ENCODE results near the gene APLP2. TPM values are rescaled to one million over a fixed set of nuclear protein-coding genes. Genes with fewer than 3 reads are reported as not detected.
"Not testable (repeated sequence)": the region's sequence is repeated elsewhere in the genome, so short reads cannot be mapped to it uniquely, and the experiment has no call there.

The APLP2 gene
- polyA plus RNA-seq, 1 donor, result 122 TPM

DNA sequence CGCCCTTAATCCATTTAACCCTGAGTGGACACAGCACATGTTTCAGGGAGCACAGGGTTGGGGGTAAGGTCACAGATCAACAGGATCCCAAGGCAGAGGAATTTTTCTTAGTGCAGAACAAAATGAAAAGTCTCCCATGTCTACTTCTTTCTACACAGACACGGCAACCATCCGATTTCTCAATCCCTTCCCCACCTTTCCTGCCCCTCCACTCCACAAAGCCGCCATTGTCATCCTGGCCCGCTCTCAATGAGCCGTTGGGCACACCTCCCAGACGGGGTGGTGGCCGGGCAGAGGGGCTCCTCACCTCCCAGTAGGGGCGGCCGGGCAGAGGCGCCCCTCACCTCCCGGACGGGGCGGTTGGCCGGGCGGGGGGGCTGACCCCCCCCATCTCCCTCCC, 20.8 kb downstream of the APLP2 start:
- not testable (repeated sequence) for DNase-seq (ENCODE audit: low read depth)

DNA sequence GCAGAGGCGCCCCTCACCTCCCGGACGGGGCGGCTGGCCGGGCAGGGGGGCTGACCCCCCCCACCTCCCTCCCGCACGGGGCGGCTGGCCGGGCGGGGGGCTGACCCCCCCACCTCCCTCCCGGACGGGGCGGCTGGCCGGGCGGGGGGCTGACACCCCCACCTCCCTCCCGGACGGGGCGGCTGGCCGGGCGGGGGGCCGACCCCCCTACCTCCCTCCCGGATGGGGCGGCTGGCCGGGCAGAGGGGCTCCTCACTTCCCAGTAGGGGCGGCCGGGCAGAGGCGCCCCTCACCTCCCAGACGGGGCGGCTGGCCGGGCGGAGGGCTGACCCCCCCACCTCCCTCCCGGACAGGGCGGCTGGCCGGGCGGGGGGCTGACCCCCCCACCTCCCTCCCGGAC, 21.5 kb downstream of the APLP2 start:
- not testable (repeated sequence) for DNase-seq (ENCODE audit: low read depth)

DNA sequence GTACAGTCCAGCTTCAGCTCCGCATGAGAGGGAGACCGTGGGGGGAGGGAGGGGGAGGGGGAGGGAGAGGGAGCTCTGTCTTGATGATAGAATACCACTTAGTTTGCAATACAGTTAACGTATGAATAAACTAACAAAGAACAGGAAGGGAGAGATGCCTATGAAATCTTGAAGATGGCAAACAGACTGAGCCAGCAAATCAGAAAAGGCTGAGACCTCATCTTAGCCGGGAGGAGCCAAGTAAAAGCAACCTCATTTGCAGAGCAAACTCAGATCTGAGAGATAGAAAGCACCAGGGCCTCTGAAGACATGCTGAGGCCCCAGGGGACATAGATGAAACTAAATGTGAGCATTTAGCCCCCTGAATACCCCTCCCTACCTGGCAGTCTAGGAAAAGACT, 23.0 kb downstream of the APLP2 start:
- DNase-seq (ENCODE audit: low read depth), result no peak

DNA sequence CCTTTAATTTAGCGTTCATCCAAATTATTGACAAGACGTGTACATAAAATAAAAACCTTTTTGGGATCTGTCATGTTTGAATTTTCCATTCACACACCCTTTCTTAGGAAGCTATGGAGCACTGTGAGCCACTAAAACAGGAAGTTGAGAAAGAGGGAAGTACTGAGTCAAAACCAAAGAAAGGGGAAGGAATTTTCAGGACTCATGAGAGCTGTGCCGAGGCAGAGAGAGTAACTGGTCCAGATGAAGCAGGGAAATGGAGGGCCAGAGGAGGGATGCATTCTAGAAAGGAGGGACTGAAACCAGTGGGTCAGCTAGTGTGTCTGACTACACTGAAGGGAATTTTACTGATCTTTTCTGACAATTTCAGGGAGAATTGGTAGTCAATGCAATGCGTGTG, 24.9 kb downstream of the APLP2 start:
- no peak for DNase-seq (ENCODE audit: low read depth)

DNA sequence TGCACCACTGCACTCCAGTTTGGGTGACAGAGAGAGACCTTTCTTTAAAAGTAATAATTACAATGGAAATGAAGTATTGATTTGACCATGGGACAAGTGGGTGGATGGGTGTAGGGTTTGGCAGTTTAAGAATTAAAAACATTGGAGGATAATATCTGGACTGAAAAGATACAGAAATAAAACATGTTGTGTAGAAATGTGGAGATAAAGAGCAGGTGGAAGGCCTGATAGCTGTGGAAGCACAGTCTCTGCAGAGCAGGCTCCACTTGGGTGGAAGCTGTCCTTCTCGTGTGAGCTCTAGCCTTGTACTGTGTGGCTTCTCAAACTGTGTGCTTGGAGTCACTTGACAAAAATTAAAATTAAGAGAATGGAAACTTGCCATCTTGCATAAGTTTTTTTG, 25.6 kb downstream of the APLP2 start:
- no peak for DNase-seq (ENCODE audit: low read depth)

DNA sequence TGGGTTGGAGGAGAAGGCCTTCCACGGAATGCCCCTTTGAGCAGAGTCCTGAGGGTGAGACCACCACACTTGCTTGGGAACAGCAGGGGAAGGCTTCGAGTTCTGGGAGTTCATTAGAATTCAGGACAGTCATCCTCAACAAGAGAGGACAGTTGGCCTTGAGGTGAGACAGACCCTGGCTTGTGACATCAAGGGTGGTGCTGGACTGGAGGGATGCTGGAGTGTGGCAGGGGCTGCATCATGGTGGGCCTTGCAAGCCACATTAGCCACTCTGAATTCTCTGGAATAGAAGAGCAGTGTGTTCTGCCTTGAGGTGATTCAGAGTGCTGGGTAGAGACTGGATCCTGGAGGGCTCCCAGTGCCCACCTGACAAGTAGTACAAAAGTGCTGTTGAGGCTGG, 26.3 kb downstream of the APLP2 start:
- no peak for DNase-seq (ENCODE audit: low read depth)

DNA sequence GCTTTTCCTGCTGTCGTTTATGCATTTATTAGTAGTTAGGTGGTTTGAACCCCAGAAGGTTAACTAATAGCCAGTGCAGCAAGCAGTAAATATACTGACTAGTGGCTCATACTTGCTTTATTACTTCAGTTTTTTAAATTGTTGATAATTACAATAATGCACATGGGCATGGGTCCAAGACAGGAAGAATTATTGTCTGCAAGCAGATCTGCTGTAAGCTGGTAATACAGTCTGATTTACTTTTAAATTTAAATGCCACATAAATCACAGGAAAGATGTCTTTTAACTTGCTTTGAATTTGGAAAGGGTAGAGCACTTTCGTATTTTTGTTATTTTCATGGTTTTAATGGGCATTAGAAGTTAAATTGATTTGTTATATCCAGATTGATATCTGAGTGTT, 27.1 kb downstream of the APLP2 start:
- DNase-seq (ENCODE audit: low read depth), result no peak

DNA sequence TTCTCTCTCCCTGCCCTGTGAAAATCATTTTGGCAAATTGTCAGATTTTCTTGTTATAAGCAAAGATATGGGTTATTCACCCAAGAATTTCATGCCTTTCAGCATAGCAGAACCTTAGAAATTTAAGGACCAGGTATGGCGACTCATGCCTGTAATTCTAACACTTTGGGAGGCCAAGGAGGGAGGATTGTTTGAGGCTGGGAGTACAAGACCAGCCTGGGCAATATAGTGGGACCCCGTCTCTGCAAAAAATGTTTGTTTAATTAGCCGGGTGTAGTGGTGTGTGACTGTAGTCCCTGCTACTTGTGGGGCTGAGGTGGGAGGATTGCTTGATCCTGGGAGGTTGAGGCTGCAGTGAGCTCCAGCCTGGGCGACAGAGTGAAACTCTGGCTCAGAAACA, 27.6 kb downstream of the APLP2 start:
- no peak for DNase-seq (ENCODE audit: low read depth)

DNA sequence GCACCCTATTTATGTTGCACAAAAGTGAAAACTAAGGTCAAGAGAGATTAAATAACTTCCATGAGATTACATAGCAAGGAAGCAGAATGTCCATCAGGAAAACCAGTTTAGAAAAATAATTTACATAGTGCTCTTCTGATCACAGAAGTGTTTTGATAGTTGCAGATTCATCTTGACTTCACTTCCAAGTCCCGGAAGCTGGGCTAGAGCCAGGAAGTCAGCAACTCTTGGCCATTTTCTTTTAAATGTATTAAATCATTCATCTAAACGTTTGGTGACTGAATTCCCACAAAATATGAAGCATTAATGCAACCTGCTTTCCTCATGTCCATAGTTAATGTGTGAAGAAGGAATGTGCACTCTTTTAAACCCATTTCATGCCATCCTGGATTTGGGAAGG, 29.7 kb downstream of the APLP2 start:
- DNase-seq (ENCODE audit: low read depth), result no peak

DNA sequence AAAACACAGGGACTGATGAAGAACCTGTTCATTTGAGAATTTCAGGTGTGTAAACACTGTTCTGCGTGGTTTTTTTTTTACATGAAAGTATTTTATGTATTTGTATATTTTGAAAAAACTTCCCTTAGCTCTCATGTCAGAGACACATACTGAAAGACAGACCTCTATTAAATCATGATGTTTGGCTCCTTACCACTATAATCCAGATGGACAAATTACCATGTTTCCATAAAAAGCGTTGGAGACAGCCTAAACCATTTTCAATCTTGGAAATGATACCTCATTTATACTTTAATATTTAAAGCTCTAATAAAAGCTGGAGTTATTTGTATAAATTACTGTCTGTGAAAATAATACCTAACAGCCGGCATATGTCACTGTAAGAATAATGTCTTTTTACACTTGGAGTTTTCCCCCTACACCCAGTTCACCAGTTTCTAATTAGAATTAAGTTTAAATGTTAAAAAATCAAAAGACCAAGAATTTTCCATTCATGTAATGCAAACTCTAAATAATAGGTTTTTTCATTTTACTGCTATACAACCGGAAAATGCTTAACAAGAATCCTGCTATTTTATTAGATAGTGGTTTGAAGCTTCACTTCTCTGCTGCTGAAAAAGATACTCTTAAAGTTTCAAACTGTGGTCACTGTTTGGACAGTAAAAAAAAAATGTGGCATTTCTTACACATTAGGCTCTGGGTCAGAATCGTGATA, 30.8 kb downstream of the APLP2 start:
- DNase-seq (ENCODE audit: low read depth), result peak; percentile 24

DNA sequence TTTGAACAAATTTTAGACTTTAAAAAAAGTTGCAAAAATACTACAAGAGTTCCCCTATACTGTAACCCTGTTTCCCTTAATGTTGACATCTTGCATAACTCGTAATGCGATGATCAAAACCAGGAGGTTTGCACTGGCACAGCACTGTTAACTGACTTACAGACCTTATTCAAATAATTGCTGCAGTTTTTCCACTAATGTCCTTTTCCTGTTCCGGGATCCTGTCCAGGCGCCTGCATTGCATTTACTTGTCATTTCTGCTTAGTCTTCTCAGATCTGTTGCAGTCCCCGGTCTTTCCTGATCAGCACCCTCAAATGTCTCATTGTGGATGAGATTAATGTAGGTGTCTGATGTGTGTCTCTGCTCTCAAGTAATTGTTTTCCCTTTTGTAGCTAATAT, 32.0 kb downstream of the APLP2 start:
- no peak for DNase-seq (ENCODE audit: low read depth)

DNA sequence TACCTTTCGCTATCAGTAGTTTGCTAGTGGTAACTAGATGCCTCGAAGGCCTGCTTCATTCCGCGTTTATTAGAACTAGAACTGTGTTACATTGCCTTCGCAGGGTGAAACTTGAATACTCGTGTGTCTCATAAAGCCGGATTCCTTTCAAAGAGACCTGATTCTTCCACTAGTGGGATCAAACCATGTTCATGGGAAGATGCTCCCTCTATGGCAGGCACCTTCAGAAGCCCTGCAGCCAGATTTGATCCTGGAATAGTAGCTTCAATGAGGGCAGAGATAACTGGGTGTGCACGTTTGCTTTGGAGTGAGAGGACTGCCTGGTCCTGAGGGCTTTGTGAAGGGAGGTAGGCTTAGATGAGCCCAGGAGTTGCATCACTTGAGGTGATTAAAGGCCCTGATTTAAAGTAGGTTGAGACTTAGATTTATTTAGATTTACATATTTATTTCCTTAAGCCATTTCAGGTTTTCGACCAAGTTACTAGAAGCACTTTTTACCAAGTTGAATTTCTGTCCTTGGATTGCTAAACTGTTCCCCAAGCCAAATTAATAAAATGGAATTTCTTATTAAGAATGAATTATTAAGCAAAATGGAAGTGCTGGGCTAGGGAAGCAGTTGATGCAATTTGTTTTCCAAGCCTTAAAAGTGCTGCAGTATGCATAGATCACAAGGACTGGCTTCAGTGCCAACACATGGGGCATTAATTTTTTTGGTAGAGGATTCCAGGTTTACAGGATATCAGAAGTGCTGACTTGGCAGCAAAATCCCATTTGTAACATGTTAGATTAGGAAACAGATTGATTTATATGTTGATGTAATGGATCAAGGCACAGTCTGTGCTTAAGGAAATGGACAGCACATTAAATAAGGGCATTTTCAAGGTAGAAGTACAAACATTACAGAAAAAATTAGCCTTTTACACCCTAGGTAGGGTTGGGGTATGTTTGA, 32.9 kb downstream of the APLP2 start:
- DNase-seq (ENCODE audit: low read depth), result no peak

DNA sequence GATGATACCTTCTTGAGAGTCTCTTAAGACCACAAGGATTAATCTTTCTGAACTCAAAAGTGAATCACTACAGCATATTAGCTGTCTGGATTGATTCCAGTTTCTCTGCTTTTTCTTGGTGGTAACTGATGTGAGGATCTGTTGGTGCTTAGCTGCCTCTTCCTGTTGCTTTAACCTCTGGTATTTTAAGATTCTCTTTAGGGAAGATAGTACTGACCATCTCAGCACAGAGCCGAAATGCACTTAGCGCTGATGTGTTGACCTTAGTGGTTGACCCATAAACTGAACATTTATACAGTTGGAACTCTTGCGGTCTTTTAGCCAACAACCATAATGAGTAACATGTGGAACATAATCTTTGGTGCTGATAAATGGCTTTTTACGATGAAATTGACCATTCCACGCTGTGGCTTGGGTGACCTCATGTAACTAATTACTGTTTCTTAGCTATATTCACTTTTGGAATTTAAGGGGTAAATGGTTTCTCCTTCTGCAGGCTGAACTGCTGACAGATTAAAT, 33.7 kb downstream of the APLP2 start:
- no peak for DNase-seq (ENCODE audit: low read depth)

DNA sequence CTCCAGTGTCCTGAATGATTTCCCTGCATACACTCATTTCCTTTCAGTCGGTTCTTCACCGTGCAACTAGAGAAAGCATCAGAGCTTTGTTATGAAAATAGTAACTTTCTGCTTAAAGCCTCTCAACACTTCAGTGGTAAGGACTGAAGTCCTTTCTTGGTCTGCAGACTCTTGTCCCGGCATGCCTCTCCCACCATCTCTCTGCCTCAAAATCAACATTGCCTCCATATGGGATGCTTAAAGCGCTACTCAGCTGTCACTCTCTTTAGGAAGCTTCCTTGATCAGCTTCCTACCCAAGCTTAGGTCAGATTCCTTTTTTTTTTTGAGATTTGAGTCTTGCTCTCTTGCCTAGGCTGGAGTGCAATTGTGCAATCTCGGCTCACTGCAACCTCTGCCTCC, 36.7 kb downstream of the APLP2 start:
- no peak for DNase-seq (ENCODE audit: low read depth)

DNA sequence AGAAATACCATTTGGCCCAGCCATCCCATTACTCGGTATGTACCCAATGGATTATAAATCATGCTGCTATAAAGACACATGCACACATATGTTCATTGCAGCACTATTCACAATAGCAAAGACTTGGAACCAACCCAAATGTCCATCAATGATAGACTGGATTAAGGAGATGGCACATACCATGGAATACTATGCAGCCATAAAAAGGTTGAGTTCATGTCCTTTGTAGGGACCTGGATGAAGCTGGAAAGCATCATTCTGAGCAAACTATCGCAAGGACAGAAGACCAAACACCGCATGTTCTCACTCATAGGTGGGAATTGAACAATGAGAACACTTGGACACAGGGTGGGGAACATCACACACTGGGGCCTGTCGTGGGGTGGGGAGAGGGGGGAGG, 39.0 kb downstream of the APLP2 start:
- not testable (repeated sequence) for DNase-seq (ENCODE audit: low read depth)

DNA sequence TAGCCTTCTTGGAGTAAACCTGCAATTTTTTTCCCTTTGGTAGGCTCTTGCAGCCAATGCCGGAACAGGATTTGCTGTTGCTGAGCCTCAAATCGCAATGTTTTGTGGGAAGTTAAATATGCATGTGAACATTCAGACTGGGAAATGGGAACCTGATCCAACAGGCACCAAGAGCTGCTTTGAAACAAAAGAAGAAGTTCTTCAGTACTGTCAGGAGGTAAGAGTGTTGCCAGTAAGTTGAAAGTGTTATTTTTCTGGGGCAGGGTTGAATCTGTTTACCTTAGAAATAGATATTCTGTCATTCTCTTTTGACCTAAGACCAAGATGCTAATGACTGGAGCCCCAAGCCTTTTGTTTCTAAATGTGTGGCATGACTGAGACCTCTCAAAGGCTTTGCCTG, 39.7 kb downstream of the APLP2 start:
- DNase-seq (ENCODE audit: low read depth), result no peak

DNA sequence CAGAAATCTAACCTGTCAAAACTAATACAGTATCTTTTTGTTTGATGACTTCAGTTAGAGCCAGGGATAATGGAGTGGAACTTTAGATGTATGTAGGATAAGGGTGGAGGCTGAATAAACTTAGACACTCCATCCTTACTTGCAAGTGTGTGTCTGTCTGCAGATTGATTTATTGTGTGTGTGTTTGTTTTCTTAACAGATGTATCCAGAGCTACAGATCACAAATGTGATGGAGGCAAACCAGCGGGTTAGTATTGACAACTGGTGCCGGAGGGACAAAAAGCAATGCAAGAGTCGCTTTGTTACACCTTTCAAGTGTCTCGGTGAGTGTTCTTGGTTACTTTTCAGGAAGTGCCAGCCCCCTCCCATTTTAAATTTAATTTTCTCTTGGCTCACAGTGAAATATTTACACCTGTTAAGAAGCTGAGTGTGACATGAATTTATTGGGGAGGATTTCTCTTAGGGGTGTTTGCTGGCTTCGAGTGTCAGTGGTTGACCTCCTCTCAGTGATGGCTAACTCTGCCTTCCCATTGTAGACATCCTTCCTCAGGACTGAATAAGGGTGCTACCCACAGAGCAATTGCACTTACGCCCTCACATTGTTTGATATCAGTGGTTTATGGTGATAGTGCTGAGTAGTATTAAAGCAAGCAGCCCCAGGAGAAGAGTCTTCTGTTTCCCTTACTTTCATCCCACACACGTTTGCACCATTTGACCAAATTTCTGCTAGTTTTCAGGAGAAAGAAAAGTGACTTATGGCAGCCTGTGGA, 40.8 kb downstream of the APLP2 start:
- no peak for DNase-seq (ENCODE audit: low read depth)

DNA sequence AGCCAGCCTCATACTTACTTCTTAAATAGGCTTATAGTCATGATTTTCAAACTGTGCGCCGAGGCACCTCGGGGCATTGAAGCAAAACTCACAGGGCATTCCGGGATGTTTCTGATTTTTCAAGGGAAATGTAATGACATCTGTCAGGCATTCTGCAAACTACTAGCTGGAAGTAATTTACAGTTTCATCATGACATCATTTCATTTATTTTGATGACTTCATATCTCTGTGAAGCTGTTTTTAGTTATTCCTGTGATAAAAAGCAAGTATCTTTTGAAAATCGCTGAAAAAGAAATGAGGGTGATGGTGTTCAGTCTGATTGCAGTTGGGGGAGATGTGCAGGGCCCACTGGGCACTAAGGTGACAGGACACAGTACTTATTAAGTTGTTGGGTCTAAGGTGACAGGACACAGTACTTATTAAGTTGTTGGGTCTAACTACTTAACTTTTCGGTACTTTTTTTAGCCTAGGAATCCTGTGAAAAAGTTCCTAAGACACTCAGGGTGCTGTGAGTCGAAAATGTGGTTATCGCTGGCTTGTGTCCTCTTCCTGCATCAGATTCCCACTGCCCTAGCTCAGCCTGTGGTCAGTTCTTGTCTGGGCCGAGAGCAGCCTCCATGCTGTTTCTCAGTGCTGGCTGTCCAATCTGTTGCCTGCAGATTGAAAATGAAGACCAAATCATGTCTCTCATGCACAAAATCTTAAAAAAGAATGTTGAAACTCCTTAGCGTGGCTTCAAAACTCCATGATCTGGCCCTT, 42.6 kb downstream of the APLP2 start:
- DNase-seq (ENCODE audit: low read depth), result no peak

DNA sequence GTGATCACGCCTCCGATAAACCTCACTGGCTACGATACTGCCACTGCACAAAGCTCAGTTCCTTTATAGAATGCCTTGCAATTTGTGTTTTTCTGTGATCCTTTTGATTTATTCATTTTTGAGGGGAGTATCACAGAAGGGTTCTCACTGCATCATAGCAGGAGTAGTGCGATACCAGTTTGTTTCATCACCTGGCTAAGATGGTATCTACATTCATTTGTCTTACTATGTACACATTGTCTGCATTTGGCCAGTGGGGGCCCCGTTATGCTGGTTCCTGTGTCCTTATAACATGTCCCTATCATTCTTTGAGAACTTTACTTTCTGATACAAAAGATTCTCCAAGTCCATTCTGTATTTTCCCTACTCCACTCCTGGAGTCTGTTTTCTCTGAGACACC, 44.6 kb downstream of the APLP2 start:
- no peak for DNase-seq (ENCODE audit: low read depth)

DNA sequence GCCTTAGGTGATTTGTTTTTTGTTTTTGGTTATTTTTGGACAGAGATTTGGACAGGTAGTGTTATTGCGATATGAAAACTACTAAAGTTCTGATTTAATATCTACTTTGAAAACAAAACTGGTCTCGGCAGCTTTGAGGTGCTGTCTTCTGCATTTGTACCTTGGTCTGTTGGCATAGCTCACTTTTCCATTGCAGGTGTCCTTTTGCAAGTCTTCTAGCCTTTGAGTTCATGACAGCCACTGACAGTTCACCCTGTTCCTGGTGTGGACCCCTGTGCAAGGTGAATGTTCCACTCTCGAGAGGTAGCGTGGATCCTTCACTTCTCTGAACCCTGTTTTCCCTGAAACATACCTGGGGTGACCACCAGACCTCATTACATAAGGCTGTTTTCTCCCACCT, 45.0 kb downstream of the APLP2 start:
- no peak for DNase-seq (ENCODE audit: low read depth)

DNA sequence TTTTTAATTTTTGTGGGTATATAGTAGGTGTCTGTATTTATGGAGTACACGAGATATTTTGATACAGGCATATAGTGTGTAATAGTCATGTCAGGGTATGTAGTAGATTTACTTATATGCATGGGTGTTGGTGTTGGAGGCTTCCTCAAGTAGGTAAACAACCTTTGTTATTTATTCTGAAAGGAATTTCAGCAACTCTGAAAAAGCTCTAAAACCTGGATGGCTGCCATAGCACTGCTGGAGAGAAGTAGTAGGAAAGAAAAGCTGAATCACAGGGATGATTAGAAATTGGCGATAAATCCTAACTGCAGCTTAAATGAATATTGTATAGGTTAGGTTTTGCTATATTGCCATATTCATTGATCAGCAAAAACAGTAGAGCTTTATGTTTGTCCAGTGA, 45.5 kb downstream of the APLP2 start:
- no peak for DNase-seq (ENCODE audit: low read depth)

All from forelimb muscle (tissue), 1 donor.